Stimulated activated CD4-positive, alpha-beta T cell treated with anti-CD3 and anti-CD28 coated beads, Interleukin-4, amount 100 ng/mL, for 24 hours (primary cell): ENCODE data around the gene GLS.
"Not testable (repeated sequence)": the region's sequence is repeated elsewhere in the genome, so short reads cannot be mapped to it uniquely, and the experiment has no call there.

ENCODE experiments used
- DNase-seq: peaks from one replicate; pipeline ENCODE4 v3.0.0-alpha.2; 2020

The GLS gene

DNA sequence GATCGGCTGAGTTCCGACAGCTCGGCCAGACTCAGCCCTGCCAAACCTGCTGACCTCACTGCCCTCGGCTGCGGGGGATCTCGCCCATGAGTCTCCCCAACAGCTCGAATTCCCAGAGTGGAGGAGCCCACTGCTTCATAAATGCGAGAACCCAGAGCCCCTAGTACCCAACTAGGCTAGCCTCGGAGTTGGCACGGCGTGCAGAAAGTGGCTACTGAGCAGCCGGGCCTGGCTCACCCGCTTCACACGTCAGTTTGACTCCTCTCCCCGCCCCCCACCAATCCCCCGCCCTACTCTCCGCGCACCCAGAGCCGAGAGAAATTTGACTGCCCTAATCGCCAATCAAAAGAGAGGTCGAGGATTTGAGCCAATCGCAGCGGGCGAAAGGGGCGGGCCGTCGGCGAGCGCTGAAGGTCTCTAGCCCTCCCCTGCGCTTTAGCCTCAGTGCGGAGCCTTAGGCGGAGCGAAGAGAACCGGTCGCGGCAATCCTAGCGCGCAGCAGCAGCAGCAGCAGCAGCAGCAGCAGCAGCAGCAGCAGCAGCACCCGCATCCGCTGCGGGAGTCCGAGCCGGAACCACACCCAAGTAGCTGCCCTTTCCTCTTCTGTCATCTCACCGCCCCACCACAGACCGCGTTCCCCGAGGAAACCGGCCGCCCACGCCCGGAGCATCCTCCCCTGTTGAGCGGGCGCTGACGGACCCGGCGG, at the start of gene GLS:
Gene GLS, plus strand, starts transcription at position 444 of the 706 bp plus-strand sequence. CDS start 264 bp downstream, outside the sequence.
- peak; percentile 97 for DNase-seq

DNA sequence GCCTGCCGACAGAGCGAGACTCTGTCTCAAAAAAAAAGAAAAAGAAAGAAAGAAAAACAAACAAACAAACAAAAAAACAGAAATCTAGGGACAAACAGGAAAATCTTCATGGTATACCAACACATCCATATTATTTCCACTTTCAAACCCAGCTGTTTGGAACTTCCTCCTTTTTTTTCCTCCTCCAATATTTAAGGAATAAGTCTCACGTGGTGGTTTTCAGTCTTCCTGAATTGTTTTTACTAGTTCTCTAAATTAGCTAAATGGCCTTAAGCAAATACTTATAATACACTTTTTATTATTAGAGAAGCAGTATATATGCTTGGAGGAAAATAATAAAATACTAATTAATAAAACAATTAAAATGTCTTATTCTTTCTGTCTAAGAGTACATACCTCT, 48.7 kb upstream of the GLS start:
- DNase-seq, result no peak

DNA sequence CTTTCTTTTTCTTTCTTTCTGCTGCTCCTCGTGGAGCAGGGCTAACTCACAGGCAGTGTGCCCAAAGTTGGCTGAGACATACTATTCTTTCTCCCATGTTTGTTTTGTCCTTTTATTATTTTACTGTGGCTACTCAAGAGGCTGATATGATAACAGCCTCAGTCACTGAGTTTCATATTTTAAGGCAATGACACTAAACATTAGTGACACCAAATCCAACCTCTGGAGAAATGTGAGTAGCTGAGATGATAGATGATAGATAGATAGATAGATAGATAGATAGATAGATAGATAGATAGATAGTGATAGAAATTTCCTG, 45.8 kb upstream of the GLS start:
- no peak for DNase-seq

DNA sequence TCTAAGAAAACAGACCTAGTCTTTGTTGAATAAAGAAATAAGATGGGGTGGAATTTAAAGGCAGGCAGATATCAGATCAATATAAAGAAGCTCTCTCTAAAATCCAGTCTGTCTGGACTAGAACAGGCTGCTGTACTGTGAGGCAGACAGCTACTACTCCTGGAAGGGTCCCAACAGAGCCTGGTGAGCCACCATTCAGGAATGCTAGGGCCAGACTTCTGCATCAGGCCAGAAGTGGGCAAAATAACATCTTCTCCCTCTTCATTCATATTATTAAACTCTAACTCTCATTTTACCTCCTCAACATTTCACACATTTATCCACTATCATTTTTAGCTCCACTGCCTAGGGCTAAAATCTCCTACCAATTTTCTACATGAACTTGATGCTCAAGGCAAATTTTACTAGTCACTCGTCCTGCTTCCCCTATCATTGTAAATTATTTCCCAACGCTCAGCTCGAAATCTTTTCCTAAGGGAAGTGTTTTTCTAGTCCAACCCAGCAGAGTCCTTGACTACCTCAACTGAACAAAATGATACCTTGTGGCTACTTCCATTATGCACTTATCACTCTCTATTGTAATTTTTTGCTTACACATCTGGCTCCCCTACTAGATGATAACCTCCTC, 45.2 kb upstream of the GLS start:
- DNase-seq, result no peak

DNA sequence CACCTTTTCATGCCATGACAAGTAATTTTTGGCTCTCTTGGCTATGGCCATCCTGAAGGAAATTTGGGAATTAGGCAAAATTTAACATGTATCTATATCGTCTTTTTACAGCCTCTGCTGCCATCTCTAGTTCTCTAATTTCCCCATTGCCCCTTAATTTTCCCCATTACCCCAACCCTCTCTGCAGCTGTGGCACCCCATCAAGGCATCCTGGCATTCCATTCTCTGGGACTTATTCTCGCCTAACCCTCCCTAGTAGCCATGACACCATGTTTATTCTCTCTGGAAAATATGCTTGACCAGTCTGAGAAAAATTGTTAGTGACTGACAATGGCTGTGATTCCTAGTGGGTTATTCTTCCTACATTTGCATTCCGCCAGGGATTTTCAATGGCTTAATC, 43.9 kb upstream of the GLS start:
- no peak for DNase-seq

DNA sequence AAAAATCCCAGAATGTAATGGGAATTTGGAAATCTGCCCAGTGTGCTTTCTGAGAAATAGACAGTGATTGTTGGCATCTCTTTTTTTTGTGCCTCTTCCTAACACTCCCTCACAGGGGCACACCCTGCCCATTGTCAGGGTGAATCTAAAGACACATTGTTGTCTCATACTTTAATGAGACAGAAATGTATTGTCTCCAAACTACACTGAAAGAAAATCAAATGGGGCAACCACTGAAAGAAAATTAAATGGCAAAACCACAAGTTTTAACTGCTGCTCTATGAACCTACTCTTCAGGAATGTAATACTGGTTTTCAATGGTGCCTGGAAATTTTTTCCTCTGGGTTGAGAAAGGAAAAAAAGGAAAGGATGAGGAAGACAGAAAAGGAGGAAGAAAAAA, 43.2 kb upstream of the GLS start:
- no peak for DNase-seq

DNA sequence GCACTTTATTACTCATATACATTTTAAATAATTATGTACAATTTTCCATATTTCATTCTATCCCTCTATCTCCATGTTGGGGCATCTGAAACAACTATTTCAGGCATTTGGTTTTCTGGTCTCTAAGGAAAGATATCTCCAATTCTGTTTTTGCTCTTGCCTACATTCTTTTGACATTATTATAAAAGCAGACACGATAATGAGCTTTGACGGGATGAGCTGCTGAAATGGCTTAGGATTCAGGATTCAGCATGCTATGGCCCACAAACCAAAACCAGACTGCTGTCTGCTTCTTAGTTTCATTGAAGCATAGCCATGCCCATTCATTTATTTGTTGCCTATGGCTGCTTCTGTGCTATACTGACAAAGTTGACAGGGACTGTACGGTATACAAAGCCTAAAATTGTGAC, 42.7 kb upstream of the GLS start:
- no peak for DNase-seq

DNA sequence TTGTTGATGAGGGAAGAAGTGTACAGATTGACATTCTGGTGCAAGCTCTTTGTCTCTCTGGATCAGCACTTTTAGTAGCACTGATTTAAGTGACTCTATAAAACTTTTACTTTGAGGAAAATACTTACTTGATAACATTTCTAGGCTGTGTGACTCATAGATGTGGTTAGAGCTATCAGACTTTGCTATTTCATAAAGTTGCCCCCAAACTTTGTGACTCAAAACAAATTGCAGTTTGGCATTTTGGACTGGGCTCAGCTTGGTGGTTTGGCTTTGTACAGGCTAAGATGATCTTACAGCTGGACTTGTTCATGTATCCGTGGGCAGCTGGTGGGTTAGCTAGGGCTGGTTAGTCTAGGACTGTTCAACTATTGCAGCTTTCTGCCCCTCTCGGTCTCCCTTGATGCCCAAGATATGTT, 42.1 kb upstream of the GLS start:
- peak; percentile 31 for DNase-seq

DNA sequence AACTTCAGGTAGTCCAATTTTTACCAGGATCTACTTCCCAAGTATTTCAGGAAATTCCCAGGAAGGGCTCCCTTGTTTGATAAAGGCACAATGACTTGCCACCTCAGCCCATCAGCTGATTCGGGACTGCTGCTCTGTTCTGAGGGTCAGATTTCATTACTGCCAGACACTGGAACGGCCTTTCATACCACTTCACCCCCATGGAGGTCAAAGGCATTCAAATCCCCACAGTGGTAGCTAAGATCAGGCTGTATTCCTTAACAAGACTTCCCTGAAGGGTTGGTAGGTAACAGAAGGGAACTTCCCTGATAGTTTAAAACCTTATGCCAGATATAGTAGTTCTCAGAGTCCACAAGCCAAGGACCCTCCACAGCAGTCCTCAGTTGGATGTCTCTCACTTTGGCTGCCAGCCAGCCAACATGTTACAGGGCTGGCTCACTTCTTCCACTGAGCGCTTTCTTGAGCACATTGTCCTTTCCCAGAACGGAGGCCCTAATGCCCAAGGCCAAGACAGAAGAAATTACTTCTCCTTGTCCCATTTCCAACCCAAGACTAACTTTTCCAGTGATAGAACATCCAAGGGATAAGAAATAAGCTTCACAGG, 40.0 kb upstream of the GLS start:
- no peak for DNase-seq

DNA sequence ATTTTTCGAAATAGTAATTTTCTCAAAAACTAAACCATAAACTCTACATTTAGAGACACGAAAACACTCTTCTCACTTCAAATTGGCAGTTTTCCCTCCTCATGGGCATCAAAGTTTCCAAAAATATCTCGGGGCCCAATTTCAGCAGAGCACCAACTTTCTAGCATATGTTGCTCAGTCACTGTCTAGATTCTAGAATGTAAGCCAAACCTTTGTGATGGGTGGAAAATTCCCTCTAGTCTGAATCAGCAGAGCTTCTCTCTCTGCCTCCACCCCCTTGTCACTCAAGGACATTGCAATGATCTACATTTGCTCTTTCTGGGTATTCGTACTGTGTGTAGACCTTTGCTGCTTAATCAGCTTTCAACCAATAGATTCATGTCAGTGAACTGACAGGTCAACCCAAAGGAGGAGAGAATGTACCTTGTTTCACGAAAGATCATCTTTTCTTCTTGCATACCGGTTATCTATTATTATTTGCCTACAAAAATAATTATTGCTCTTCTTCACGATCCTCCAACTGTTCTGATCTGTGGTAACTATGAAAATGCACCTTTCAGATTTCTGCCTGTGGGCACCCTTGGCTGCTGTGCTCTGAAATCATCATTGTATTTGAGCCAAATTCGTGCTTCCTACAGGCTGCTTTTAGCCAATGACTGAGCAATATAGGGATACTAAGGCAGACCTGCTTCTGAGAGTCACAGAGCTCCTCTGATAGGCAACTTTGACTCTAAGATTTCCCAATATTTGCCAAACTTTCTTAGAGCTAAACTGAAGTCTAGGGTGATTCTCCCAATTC, 38.7 kb upstream of the GLS start:
- peak; percentile 33 for DNase-seq

DNA sequence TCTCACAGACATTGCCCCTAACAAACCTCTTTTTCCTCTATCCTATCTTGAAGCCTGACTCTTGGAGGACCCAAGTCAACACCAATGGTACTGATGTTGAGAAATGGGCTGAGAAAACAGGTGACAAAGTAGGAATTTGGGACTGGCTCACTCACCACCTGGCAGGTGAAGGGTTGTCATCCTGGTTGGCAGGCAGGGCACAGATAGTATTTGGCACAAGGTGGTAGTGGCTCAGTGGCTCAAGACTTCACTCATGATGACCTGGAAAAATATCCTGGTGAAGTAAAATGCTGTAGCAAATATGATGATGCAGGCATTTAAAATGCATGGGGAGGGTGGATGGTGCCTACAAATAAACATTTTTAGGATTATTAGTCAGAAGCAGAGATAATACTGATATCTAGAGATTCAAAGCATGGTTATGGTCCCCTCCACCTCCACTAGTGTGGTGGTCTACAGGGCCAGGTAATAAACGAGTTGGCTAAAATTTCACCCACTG, 38.0 kb upstream of the GLS start:
- DNase-seq, result no peak

DNA sequence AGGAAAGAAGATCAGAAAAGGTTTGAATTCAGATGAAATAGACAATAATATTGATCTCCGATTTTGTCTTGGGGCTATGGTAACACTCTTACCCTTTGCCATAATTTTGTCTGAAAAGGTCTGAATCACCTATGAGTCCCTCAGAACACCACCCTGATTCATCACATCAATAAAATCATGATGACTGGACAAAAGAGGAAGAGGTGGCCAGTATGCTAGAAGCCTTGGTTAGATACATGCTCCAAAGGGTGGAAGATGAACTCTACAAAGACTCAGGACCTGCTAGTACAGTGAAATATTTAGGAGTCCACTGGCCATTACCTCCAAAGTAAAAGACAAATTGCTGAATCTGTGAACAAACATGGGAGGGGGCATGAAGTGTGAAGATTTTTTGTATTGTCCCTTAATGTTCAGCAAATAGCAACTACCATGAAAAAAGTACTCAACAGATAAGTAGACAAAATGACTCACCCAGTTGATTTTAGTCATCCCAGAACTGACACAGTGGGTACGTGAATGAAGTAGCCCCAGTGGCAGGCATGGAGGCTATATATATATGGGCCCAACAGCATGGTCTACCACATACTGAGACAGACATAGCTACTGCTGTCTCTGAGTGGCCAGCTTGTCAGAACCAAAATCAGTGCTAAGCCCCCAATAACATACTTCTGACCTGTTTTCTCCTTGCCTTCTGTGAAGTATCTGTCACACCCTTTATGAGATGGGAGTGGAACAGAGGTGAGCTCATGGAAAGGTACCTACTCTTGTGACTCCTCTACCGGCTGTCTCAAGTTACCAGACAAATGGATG, 36.5 kb upstream of the GLS start:
- peak; percentile 64 for DNase-seq

DNA sequence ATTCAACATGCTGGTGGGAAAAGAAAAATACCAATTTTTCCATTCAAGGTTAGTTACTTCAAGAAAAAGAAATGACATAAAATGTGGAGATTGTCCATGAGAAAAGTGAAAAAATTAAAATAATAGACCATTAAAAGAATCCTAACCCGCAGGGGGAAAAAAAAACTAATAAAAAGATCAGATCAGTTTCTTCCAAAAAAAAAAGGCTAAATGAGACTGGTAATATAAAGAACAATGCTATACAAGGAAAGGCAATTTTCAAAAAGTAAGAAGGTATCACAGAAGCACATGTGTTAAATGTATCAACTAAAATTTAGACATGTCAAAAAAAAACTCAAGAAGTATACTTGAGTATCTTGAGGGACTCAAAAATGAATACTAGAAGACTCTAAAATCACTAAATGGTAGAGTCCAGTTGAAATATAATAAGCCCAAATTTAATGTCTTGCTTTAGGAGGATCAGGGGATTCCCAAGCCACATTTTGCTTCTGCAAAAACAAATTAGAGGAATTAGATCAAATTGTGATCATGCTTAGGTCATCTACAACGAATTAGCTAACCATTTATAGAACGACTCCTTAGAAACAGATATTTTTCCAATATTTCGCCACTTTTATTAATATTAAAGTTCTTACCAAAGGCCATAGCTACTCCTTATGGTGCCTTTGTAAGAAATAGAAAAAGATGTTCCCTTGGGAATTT, 35.8 kb upstream of the GLS start:
- no peak for DNase-seq

DNA sequence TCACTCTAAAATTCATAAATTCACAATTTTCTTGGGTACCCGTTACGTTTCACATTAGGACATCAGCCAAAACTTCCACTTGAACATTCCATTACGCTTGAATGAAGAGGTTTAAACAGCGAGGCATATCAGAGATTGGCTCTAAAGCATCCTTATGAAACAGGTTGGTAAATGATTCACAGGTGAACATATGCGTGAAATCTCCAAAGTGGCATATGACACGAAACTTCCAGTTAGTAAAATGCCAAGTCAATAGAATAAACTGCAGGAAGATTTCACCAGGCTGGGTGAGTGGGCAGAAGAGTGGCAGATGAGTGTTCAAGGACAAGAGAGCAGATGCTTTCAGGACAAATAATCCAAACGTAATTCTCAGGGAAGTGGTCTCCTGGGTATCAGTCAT, 33.9 kb upstream of the GLS start:
- DNase-seq, result peak; percentile 21

DNA sequence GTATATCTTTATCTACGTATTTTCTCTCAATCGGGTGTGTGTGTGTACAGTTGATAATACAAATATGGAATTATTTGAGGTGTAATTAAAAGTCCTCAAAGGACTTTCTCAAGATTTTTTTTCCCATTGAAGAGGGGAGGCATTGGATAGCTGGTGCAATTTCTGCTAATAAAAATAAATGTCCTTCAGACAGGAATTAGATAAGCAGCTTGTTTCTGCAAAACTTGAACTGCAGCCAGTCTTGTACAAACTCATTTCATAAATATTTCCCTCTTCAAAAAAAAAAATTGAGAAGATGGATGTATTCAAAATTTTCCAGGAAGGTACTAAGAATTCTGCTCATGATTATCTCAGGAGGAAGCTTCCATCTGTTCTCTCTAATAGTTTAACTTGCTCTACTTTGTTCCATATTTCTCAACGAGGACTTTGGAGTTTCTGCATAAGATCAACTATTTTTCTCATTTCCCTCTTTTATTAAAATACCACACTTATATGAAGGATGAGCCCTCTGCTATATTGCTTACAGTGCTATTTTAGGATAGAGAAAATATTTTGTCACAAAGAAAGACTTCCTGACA, 33.0 kb upstream of the GLS start:
- no peak for DNase-seq

DNA sequence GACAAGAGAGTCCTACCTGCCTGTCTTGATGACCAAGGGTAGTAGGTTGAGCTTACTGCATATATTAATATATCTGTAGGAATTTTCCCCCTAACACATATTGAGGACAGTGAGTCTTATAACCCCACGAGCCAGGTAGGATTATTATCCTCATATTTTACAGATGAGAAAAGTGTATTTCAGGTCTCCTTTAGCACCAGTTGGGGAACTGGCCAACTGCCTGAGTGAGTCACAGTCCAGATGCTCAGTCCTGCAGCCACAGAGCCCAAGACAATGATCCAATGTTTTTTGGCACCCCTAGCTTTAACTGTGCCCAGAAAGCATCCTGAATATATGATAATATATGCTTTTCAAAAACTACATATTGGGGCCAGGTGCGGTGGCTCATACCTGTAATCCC, 30.8 kb upstream of the GLS start:
- DNase-seq, result no peak

DNA sequence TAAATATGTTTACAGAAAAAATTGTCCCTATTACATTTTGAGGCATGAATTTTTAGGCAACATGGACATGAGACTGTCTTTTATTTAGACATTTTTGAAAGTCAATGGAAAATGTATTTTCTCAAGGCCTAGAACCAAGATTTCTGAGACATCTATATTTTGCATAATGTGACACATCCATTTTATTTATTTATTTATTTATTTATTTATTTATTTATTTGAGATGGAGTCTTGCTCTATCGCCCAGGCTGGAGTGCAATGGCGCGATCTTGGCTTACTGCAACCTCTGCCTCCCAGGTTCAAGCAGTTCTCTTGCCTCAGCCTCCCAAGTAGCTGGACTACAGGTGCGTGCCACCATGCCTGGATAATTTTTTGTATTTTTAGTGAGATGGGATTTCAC, 27.6 kb upstream of the GLS start:
- DNase-seq, result not testable (repeated sequence)

DNA sequence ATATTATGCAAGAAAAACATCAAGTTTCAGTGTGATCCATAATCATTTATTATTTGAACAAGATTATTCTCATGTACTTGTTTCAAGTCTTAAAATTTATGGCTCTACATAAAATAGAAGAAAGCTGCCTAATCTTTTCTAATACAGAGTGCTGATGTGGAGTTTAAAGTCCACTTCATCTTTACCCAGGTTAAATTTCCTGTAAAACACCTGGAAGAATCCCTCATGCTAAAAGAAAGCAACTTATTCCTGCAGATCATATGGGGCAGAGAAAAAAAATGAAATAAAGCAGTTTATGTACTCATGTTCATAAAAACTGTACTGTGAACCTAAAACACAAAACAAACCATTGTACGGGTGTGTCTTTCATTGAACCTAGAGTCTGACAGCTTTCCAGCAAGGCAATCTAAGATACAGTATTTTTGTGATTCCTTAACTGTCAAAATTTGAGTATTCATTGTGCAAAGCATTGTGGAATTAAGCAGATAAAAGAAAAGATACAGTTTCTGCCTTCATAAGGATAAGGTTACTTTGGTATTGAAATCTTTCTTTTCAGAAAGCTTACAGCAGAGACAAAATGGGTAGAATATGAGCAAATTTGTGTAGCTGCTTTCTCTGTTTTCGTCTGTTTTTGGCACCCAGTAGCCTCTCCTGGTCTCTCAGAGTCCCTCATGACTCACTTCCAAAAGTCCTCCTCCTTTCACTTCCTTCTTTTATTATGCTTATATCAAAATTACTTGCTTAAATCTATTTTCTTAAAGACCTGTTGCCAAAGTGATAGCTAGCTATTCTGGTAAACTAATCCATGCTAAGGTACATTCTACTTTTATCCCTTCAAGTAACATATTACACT, 26.9 kb upstream of the GLS start:
- DNase-seq, result no peak

DNA sequence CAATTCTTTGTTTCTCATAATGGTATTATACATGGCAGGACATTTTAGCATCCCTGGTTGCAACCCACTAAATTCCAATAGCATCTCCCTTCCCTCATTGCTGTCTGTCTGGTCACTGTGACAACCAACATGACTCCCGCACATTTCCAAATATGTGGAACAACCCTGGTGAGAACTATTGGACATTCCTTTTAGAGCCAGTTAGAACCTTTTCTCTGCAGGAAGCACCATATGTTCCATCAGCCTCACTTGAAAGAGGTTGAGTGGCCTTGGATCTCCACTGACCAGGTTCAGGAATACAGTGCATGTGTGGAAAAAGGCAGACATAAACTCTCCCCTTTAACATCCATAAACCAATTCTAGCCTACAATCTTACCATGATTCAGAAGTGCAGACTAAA, 25.9 kb upstream of the GLS start:
- no peak for DNase-seq

DNA sequence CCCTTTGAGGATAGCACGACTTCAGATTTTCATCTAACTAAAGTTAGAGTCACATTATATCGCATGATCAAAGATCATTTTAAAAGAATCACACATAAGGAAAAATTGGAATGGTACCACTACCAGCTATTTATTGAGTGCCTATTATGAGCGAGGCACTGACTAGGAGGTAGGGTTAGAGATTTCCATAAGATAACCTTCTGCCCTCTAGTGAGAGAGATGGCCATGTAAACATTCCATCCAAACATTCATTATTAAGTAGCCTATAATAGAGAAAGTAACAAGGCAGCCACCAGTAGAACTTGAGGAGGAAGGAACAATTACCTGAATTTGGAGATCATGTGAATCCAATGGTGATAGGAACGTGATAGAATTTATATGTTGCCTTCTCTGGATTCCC, 25.4 kb upstream of the GLS start:
- no peak for DNase-seq

DNA sequence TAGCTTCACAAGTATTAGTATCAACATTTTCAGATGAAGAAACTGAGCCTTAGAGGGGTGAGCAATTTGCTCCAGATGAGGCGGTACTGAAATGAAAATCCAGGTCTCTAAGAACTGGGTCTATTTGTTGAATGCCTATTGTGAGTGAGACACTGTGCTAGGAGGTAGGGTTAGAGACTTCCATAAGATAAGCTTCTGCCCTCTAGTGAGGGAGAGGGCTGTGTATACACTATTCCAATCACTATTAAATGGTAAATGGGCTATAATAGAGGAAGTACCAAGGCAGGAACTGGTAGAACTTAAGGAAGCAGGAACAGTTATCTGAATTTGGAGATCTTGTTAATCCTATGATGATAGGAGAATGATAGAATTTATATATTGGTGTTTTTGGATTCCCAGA, 23.6 kb upstream of the GLS start:
- no peak for DNase-seq
